SU-DHL-6 (cell line): ENCODE results near the gene CCL4.

Source experiments
- CTCF ChIP-seq: fragments of 200-600 bp; sonication (generic); IDR thresholded peaks from one replicate; pipeline ENCODE4 v1.5.1; 2017; ENCODE audit warnings: antibody characterized with exemption, mild to moderate bottlenecking, low read length, moderate library complexity; ENCODE audit not compliant: insufficient read depth, poor library complexity, severe bottlenecking
- EZH2phosphoT487 ChIP-seq: fragments of 200-600 bp; sonication (generic), shearing (Covaris generic); conservative IDR thresholded peaks from 2 replicates; pipeline ENCODE4 v1.6.1; 2018; ENCODE audit warnings: mild to moderate bottlenecking, antibody characterized with exemption, low read length, moderate library complexity, mixed read lengths

- TF ChIP-seq CTCF: no peak
- no peak for TF ChIP-seq EZH2phosphoT487
These were observed 15.1 kb downstream of the CCL4 start for GRCh38 chr17:36118477-36119353.
